Measurements from ENCODE around the gene FUS.

GRCh38 chr16:31219154-31219741 is 39.3 kb downstream of the FUS start:
- TF ChIP-seq, protein P1, sequence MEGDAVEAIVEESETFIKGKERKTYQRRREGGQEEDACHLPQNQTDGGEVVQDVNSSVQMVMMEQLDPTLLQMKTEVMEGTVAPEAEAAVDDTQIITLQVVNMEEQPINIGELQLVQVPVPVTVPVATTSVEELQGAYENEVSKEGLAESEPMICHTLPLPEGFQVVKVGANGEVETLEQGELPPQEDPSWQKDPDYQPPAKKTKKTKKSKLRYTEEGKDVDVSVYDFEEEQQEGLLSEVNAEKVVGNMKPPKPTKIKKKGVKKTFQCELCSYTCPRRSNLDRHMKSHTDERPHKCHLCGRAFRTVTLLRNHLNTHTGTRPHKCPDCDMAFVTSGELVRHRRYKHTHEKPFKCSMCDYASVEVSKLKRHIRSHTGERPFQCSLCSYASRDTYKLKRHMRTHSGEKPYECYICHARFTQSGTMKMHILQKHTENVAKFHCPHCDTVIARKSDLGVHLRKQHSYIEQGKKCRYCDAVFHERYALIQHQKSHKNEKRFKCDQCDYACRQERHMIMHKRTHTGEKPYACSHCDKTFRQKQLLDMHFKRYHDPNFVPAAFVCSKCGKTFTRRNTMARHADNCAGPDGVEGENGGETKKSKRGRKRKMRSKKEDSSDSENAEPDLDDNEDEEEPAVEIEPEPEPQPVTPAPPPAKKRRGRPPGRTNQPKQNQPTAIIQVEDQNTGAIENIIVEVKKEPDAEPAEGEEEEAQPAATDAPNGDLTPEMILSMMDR (optimal IDR thresholded peaks at IDR 0.05 in 1 of 3, IDR thresholded peaks at IDR 0.05 in 1 of 3, conservative IDR thresholded peaks at IDR 0.05 in 1 of 3; ENCODE audit: extremely low read depth in 1 of 3, insufficient read depth in 2 of 3, low read length in 3 of 3) = no peak
- TF ChIP-seq EZH2 (IDR thresholded peaks at IDR 0.05; ENCODE audit: low read length) = no peak
